Right lobe of liver (tissue), 4 donors: Measurements from ENCODE around the gene CDC16.

Experiments used
- POLR2A ChIP-seq: fragments of 450-650 bp; IDR thresholded peaks from one replicate; pipeline ENCODE4 v1.6.1; 2017; ENCODE audit warnings: antibody characterized with exemption, mild to moderate bottlenecking
- TF ChIP-seq, protein P1 (sequence below), 4 donors: fragments of 200-600 bp in 3 of 4; fragments of 450-650 bp in 1 of 4; IDR thresholded peaks; one replicate each; pipeline versions ENCODE4 v1.5.1 to v1.8.0; 2016 to 2022; ENCODE audit warnings: antibody characterized with exemption in 4 of 4, mild to moderate bottlenecking in 2 of 4
- donor health status: DM: no; HTN: no; CAD: no.
- donor health status: DM: no; HTN: no; CAD: no.
- donor health status: DM: no; HTN: yes; CAD: no.

DNA sequence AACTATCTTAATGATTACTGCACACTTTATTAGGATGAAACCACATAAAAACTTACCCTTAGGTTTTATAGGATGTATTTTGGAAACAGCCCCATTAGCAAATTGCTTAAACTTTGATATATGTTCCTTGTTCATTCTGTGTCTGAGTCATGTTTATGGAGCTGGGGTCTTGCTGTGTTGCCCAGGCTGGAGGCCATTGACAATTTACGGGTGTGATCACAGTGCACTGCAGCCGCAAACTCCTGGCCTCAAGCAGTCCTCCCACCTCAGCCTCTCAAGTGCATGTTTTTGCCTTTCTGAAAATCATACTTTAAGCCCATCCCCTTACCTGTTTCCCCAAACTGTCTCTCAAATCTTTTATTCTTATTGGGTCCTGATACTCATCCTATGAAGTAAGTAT, 74.4 kb downstream of the CDC16 start:
- TF ChIP-seq, protein P1, sequence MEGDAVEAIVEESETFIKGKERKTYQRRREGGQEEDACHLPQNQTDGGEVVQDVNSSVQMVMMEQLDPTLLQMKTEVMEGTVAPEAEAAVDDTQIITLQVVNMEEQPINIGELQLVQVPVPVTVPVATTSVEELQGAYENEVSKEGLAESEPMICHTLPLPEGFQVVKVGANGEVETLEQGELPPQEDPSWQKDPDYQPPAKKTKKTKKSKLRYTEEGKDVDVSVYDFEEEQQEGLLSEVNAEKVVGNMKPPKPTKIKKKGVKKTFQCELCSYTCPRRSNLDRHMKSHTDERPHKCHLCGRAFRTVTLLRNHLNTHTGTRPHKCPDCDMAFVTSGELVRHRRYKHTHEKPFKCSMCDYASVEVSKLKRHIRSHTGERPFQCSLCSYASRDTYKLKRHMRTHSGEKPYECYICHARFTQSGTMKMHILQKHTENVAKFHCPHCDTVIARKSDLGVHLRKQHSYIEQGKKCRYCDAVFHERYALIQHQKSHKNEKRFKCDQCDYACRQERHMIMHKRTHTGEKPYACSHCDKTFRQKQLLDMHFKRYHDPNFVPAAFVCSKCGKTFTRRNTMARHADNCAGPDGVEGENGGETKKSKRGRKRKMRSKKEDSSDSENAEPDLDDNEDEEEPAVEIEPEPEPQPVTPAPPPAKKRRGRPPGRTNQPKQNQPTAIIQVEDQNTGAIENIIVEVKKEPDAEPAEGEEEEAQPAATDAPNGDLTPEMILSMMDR (IDR thresholded peaks at IDR 0.05): no peak
- TF ChIP-seq POLR2A: no peak
